ENCODE results near the gene DNHD1. TPM values are rescaled to one million over a fixed set of nuclear protein-coding genes. Genes with fewer than 3 reads are reported as not detected.
A peak's percentile ranks its signal among the peaks of the same experiment; 100 is the strongest.

Gene DNHD1
- total RNA-seq, 3 donors from 2014 or later, result 12.9 to 17.7 (median 15.5) TPM

DNA sequence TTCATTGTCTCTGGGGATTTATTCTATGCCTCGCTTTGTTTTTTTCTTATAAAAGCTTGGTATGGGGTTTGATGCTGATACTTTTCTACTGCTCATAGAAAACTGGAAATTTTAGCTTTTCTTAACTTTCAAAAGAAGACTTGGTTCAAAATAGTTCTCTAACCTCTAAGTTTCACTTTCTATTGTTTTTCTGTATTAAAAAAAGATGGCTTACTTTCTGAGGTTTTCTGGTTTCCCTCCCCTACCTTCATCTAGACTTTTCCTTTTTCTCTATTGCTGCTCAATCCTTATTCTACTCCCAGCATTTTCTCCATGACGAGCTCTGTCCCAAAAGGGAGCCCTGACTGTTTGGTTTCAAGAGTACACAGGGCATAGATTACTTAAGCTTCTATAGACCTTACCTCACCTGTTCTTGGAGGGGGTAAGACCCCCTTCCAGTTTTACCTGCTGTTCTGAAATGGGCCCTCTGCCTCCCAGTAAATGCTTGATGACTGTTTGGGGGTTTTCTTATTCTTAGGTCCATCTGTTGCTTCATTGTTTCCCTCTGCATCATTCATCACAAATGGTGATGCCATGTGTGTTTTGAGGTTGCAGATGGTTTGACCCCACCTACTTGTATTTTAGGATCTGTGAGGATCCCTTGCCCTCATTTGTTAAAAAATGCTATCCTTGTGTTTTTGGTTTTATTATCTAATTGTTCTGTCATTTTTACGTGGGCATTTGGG lies 29.5 kb downstream of the DNHD1 start:
- H3K9me3 ChIP-seq, result no peaks in the 10 kb centered on the region
- ATAC-seq, result no peak
- no peaks in the 10 kb centered on the region for H3K36me3 ChIP-seq (ENCODE audit: low read depth)
- DNase-seq, result no peak
- TF ChIP-seq, protein P1, sequence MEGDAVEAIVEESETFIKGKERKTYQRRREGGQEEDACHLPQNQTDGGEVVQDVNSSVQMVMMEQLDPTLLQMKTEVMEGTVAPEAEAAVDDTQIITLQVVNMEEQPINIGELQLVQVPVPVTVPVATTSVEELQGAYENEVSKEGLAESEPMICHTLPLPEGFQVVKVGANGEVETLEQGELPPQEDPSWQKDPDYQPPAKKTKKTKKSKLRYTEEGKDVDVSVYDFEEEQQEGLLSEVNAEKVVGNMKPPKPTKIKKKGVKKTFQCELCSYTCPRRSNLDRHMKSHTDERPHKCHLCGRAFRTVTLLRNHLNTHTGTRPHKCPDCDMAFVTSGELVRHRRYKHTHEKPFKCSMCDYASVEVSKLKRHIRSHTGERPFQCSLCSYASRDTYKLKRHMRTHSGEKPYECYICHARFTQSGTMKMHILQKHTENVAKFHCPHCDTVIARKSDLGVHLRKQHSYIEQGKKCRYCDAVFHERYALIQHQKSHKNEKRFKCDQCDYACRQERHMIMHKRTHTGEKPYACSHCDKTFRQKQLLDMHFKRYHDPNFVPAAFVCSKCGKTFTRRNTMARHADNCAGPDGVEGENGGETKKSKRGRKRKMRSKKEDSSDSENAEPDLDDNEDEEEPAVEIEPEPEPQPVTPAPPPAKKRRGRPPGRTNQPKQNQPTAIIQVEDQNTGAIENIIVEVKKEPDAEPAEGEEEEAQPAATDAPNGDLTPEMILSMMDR (IDR thresholded peaks at IDR 0.05), result no peak
- H3K4me1 ChIP-seq (ENCODE audit: low read depth), result no peaks in the 10 kb centered on the region
- intact Hi-C loops (cut with DNase I, micrococcal nuclease), result no loop called here
- no peak overlapping the region for H3K4me3 ChIP-seq

DNA sequence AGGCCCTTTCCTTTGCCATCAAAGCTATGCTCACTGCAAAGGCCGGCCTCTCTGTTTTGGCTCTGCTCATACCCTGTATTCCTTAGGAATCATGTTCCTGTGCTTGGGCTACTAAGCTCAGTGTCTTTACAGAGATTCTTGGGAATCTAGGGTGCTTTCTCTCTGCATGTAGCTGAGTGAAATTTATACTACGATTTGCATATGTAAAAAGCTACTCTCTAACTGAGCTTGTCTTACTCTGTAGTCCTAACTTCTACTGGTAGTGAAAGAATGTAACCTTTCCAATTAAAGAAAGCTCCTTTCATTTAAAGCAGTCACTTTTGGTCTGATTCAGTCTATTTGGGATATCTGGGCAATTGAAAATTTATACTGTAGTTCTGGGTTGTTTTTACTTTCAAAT lies 32.2 kb downstream of the DNHD1 start:
- DNase-seq (no peak), ATAC-seq (no peak)
- Histone ChIP-seq H3K4me1 (ENCODE audit: low read depth) (no peaks in the 10 kb centered on the region), H3K36me3 (ENCODE audit: low read depth) (no peaks in the 10 kb centered on the region), H3K9me3 (no peaks in the 10 kb centered on the region), H3K4me3 (no peak overlapping the region)
- intact Hi-C loops (cut with DNase I, micrococcal nuclease), result no loop called here
- TF ChIP-seq, protein P1 (IDR thresholded peaks at IDR 0.05), result no peak

DNA sequence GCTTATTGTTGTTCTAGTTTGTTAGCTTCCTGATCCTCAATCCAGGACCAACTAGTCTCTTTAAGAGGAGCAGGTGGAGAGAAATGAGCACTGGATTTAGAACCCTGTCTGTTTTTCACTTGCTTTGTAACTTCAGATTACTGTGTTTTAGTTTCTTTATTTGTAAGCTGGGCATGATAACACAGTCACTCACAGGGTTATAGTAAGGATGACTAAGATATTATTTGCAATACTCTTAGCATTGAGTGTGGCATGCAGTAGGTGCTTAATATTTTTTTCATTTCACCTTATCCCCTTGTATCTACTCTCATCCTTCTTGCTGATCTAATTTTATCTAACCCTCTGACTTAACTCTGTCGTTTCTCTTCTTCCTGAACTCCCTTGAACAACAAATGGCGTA lies 33.8 kb downstream of the DNHD1 start:
- ATAC-seq, result no peak
- intact Hi-C loops (cut with DNase I, micrococcal nuclease), result no loop called here
- Histone ChIP-seq H3K36me3 (ENCODE audit: low read depth) (no peaks in the 10 kb centered on the region), H3K4me3 (no peak overlapping the region), H3K4me1 (ENCODE audit: low read depth) (no peaks in the 10 kb centered on the region), H3K9me3 (no peaks in the 10 kb centered on the region)
- TF ChIP-seq, protein P1 (IDR thresholded peaks at IDR 0.05), result no peak
- no peak for DNase-seq

DNA sequence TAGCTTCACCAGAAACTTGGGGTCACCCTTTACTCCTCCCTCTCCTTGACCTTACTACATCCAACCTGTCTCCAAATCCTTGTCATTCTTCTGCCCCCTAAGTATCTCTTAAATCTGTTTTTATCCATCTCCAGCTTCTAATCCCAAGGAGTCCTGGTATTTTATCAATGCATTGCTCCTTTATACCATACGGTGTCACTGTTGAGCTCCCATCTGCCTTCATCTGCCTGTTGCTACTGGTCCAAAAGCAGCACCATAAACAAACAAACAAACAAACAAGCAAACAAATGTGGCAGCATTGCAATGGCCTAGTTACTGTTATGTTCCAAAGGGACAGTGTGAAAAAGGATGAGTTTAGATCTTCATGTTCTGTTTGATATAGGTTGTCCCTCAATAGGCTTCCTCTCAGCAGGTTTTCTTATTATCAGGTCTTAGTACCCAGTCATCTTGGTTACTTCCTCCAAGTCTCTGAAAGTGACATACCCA lies 34.2 kb downstream of the DNHD1 start:
- Histone ChIP-seq H3K4me3 (no peak overlapping the region), H3K9me3 (no peaks in the 10 kb centered on the region), H3K4me1 (ENCODE audit: low read depth) (no peaks in the 10 kb centered on the region), H3K36me3 (ENCODE audit: low read depth) (no peaks in the 10 kb centered on the region)
- intact Hi-C loops (cut with DNase I, micrococcal nuclease), result no loop called here
- TF ChIP-seq, protein P1 (IDR thresholded peaks at IDR 0.05), result peak; percentile 56
- DNase-seq (peak in 1 of 3 donors; percentile 45), ATAC-seq (peak; percentile 59)

DNA sequence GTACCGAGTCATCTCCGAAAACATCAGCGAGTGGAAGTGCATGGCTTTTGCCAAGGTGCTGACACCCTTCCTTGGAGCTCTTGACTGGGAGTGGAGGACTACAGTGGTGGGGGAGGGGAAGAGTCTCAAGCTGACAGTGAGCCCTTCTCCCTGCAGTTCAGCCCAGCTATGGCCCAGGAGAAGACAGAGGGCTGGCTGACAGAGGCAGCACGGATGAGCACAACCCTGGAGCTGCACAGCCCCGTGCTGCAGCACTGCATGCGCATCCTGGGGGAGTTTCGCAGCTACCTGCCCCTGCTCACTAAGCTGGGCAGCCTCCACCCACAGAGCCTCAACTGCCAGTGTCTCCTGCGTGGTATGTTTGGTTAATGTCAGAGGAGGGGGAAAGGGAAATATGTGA lies 41.4 kb downstream of the DNHD1 start:
- Histone ChIP-seq H3K36me3 (ENCODE audit: low read depth) (no peaks in the 10 kb centered on the region), H3K4me1 (ENCODE audit: low read depth) (no peaks in the 10 kb centered on the region), H3K4me3 (no peak overlapping the region), H3K9me3 (no peaks in the 10 kb centered on the region)
- no peak for ATAC-seq
- TF ChIP-seq, protein P1 (IDR thresholded peaks at IDR 0.05), result no peak
- intact Hi-C loops (cut with DNase I, micrococcal nuclease), result no loop called here
- DNase-seq, result no peak

Data from mucosa of descending colon (tissue), 3 donors.